ENCODE results near the gene SPOCK2.

Gene SPOCK2

DNA sequence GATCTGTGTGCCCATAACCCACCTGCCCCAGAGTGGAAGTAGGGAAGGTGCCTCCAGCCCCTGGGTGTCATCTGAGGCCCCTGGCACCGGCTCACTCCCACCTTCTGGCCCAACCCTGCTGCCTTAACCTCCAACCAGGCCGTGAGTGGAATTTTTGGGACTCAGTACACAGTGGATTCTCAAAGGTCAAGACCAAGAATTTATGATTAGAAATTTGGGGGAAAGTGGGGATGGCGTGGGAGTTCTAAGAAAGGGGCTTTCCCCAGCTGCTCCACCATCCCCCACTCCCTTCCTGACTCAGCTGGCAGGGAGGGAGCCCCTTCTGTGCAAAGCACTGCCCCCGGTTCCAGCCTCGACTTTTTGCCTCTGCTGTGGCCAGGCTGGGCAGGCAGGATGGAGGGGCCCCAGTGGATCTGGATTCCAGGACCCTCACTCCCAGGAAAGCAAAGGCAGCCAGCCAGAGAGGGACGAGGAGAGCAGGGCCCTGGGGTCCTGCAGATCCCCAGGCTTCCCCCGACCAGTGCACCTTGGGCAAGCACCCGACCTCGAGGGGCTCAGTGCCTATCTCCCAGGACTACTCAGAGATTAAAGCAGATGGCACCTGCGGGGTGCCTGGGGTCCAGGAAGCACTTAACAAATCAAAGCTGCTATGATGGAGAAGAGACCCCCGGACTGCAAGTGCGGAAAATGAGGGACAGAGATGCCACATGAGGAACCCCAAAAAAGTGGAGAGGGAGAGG is 12.8 kb downstream of the SPOCK2 start:
- Histone ChIP-seq H3K4me3 (ENCODE audit: low read depth in 1 of 2, low read length in 2 of 2) (no peak overlapping the region), H3K4me1 (ENCODE audit: control insufficient read depth in 1 of 2, insufficient read depth in 2 of 2, low read length in 2 of 2) (no peaks in the 10 kb centered on the region), H3K27me3 (ENCODE audit: low read depth, low read length) (no peaks in the 10 kb centered on the region), H3K27ac (ENCODE audit: low read length) (no peak overlapping the region), H3K9me3 (ENCODE audit: control insufficient read depth in 1 of 2, low read length in 2 of 2) (no peaks in the 10 kb centered on the region), H3K36me3 (ENCODE audit: control insufficient read depth in 1 of 2, insufficient read depth in 2 of 2, low read length in 2 of 2) (peaks cover 0 to 3% of the 10 kb centered on the region in 2 donors)

DNA sequence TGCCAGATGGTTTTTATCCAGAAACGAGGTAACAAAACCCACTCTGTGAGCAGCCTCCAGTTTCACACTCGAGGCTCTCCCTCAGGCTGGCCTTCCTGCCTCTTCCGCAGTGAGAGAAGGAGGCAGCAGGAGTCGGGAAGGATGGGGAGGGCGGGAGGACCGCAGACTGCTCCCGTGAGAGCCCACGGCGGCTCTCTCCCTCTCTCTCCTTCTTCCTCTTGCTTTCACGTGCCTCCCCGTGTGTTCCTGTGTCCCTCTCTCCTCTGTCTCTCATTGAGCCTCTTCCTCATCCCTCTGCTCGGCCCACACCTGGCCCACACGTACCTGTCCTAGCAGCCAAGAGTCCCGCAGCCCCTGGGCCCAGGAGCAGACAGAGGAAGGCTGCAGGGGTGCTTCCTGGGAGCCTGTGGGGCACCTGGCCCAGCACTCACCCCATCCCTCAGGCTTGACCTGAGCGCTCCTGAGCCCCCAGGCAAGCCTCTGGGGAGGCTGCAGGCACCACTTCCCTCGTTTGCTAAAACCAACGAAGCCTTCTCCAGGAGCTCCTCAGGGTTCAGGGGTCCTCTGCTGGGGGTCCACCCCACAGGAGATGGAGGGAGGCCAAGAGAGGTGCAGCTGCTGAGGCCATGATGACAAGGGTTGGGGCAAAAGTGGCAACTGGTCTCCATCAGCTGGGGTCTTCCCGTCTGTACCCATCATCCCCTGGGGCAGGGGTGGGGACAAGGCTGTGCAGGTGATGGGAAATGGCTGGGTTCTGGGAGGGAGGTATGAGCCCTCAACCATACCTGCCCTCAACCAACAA is 13.6 kb downstream of the SPOCK2 start:
- H3K4me1 ChIP-seq (ENCODE audit: control insufficient read depth in 1 of 2, insufficient read depth in 2 of 2, low read length in 2 of 2), result no peaks in the 10 kb centered on the region
- peaks cover 0 to 3% of the 10 kb centered on the region in 2 donors for H3K36me3 ChIP-seq (ENCODE audit: control insufficient read depth in 1 of 2, insufficient read depth in 2 of 2, low read length in 2 of 2)
- H3K27me3 ChIP-seq (ENCODE audit: low read depth, low read length), result no peaks in the 10 kb centered on the region
- H3K27ac ChIP-seq (ENCODE audit: low read length), result no peak overlapping the region
- no peak overlapping the region for H3K4me3 ChIP-seq (ENCODE audit: low read depth in 1 of 2, low read length in 2 of 2)
- H3K9me3 ChIP-seq (ENCODE audit: control insufficient read depth in 1 of 2, low read length in 2 of 2), result no peaks in the 10 kb centered on the region

DNA sequence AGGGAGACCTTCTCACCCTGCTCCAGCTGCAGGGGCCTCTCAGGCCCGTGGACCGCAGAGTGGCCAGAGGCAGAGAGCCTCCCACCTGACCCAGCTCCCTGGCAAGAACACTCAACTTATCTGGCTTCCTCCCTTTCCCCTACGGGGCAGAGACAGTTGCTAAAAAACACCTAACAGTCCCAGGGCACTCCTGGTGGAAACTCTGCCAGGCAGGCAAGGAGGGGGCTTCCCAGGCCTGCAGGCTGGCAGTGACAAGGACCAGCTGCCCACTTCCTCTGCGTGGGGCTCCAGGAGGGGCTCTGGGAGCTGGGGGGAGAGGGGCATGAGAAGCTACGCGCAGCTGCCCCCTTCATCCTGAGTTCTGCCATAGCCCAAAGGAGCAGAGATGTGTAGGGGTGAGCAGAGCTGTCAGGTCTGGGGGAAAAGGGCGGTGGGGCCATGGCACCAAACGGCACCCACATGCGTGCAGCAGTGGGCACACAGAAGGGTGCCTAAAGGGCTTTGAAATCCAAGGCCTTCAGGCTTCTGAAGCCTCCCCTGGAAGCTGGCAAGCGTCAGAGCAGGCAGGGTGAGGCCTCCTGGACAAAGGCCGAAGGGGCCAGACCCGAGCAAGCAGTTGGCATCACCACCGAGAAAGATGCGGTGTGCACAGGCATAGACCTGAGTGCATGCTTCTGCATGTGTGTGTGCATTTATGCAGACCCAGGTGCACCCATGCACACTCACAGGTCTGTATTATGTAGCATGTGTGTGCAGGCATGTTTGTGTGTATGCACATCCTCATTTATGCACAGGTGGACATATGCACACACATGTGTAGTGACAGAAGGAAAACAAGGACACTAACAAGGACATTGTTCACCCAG is 14.4 kb downstream of the SPOCK2 start:
- Histone ChIP-seq H3K9me3 (ENCODE audit: control insufficient read depth in 1 of 2, low read length in 2 of 2) (no peaks in the 10 kb centered on the region), H3K4me3 (ENCODE audit: low read depth in 1 of 2, low read length in 2 of 2) (no peak overlapping the region), H3K27ac (ENCODE audit: low read length) (no peak overlapping the region), H3K36me3 (ENCODE audit: control insufficient read depth in 1 of 2, insufficient read depth in 2 of 2, low read length in 2 of 2) (peaks cover 0 to 3% of the 10 kb centered on the region in 2 donors), H3K4me1 (ENCODE audit: control insufficient read depth in 1 of 2, insufficient read depth in 2 of 2, low read length in 2 of 2) (no peaks in the 10 kb centered on the region), H3K27me3 (ENCODE audit: low read depth, low read length) (no peaks in the 10 kb centered on the region)

DNA sequence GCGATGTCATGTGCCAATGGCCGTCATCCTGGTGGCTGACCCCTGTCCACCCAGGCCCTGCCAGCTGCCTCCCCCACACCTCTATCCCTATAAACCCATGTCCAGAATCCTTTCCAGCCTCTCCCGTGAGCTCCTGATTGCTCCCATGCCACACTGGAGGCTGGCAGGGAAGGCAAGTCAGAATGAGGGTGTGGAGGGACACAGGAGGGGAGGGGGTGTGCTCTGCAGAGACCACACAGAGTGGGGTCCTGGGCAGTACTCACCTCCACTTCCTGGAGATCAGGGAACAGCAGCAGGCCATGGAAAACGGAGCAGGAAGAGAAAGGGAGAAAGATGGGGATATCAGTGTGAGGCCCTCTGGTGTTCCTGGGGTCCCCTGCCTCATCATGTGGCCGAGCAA is 15.7 kb downstream of the SPOCK2 start:
- no peaks in the 10 kb centered on the region for H3K27me3 ChIP-seq (ENCODE audit: low read depth, low read length)
- no peaks in the 10 kb centered on the region for H3K9me3 ChIP-seq (ENCODE audit: control insufficient read depth in 1 of 2, low read length in 2 of 2)
- H3K27ac ChIP-seq (ENCODE audit: low read length), result no peak overlapping the region
- H3K36me3 ChIP-seq (ENCODE audit: control insufficient read depth in 1 of 2, insufficient read depth in 2 of 2, low read length in 2 of 2), result peaks cover 0 to 3% of the 10 kb centered on the region in 2 donors
- H3K4me1 ChIP-seq (ENCODE audit: control insufficient read depth in 1 of 2, insufficient read depth in 2 of 2, low read length in 2 of 2), result peaks cover 0 to 6% of the 10 kb centered on the region in 2 donors
- H3K4me3 ChIP-seq (ENCODE audit: low read depth in 1 of 2, low read length in 2 of 2), result no peak overlapping the region

DNA sequence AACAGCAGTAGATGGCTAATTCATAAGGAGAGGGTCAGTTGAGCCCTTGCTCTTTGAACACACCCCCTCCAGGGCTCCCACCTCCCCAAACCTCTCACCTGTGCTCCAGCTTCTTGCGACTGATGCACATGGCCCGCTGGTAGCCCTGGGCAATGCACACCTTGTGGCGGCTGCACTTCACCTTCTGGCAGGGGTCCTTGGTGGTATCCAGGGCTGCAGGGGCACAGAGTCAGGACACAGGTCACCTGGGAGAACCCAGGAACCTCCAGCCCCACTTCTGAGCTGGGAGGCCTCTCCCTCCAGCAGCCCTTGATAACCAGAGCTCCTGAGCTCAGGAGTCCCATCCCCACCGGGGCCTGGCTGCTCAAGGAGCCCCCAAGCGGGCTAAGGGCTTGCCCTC is 16.3 kb downstream of the SPOCK2 start:
- no peak overlapping the region for H3K27ac ChIP-seq (ENCODE audit: low read length)
- no peaks in the 10 kb centered on the region for H3K9me3 ChIP-seq (ENCODE audit: control insufficient read depth in 1 of 2, low read length in 2 of 2)
- no peak overlapping the region for H3K4me3 ChIP-seq (ENCODE audit: low read depth in 1 of 2, low read length in 2 of 2)
- peaks cover 0 to 3% of the 10 kb centered on the region in 2 donors for H3K36me3 ChIP-seq (ENCODE audit: control insufficient read depth in 1 of 2, insufficient read depth in 2 of 2, low read length in 2 of 2)
- no peaks in the 10 kb centered on the region for H3K27me3 ChIP-seq (ENCODE audit: low read depth, low read length)
- H3K4me1 ChIP-seq (ENCODE audit: control insufficient read depth in 1 of 2, insufficient read depth in 2 of 2, low read length in 2 of 2), result peaks cover 0 to 11% of the 10 kb centered on the region in 2 donors

DNA sequence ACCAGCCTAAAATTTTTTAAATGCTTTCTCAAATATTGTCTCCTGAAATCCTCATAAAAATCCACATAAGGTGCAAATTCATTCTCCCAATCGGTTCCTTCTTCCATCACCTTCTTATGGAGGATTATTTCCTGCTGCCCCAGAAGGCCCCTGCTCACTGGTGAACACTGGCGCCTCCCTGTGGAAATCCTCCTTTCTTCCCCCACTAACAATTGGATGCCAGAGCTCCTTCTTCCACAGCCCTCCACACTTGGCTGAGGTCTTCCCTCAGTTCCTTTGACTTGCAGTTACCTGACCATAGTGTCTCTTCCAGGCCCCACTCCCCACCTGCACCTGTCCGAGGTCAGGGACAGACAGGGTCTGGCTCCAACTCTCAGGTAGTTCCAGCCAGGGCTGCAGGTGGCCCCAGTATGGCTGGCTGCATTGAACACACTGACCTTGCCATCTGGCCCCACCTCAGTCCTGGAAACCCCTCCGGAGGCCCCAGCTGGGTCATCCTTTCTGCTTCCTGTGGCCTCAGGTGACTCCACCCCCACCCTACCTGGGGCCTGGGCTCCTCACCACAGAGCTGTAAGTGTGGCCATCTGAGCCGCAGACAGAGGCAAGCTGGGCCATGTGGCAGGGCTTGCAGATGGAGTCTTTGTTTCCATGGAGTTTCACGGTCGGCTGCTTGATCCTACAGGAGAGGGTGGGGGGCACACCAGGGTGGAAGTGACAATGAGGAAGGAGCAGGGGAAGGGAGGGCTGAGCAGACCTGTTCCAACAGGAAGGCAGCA is 18.4 kb downstream of the SPOCK2 start:
- H3K4me3 ChIP-seq (ENCODE audit: low read depth in 1 of 2, low read length in 2 of 2), result no peak overlapping the region
- H3K27ac ChIP-seq (ENCODE audit: low read length), result no peak overlapping the region

DNA sequence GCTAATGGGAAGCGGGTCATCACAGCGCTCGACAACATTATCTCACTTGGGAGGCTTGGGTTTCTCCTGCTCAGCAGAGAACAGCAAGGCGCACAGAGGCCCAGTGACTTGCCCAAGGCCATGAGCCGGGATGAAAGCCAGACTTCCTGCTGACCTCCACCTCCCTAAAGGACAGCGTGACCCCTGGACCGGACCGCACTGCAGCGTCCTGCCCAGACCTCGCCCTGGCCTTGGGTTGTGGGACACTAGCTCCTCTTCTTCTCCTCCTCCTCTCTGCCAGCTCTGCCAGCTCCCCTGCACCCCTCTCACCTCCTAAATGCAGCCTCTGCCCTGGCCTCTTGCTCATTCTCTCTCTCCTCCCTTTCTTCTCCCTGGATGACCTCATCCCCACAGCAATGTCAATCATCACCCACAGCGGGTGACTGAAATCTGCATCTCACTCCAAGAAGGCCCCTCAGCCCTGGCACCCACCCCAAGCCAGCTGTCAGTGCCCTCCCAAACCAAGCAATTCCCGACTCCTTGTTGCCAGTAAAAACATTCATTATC is 19.4 kb downstream of the SPOCK2 start:
- Histone ChIP-seq H3K27ac (ENCODE audit: low read length) (no peak overlapping the region), H3K4me3 (ENCODE audit: low read depth in 1 of 2, low read length in 2 of 2) (no peak overlapping the region), H3K36me3 (ENCODE audit: control insufficient read depth in 1 of 2, insufficient read depth in 2 of 2, low read length in 2 of 2) (peaks cover 0 to 3% of the 10 kb centered on the region in 2 donors), H3K4me1 (ENCODE audit: control insufficient read depth in 1 of 2, insufficient read depth in 2 of 2, low read length in 2 of 2) (peaks cover 3 to 11% of the 10 kb centered on the region in 2 donors), H3K9me3 (ENCODE audit: control insufficient read depth in 1 of 2, low read length in 2 of 2) (no peaks in the 10 kb centered on the region), H3K27me3 (ENCODE audit: low read depth, low read length) (no peaks in the 10 kb centered on the region)

More for the DNA sequence above, 18.4 kb downstream of the SPOCK2 start:
- Histone ChIP-seq H3K27me3 (ENCODE audit: low read depth, low read length) (no peaks in the 10 kb centered on the region), H3K36me3 (ENCODE audit: control insufficient read depth in 1 of 2, insufficient read depth in 2 of 2, low read length in 2 of 2) (peaks cover 0 to 3% of the 10 kb centered on the region in 2 donors), H3K4me1 (ENCODE audit: control insufficient read depth in 1 of 2, insufficient read depth in 2 of 2, low read length in 2 of 2) (peaks cover 3 to 11% of the 10 kb centered on the region in 2 donors), H3K9me3 (ENCODE audit: control insufficient read depth in 1 of 2, low read length in 2 of 2) (no peaks in the 10 kb centered on the region)

DNA sequence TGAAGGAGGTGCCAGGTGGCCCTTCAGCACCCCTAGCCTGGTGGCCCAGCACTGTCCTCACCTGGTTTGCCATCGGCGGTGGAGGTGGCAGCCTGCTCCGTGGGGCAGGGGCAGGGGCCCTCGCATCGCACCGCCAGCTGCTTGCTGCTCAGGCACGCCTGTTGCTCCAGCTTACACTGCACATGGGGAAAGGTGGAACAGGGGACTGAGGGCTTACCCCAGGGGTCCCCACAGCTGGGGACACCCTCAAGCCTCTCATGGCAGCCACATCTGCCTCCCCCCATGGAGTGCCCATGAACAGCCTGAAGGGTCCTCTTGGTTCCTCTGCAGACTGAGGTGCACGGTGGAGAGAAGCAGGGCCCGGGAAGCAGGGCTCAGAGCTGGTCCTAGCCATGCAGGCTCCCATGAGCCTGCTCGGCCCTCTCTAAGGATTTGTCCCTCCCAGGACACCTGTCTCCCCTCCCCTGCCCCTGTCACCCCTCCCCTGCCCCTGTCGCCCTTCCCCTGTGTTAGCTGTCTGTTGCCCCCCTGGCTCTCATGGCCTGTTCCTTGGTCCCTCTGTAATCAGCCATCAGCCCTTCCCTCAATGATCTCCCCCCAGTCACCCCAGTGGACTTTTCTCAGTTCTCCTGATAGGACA is 20.1 kb downstream of the SPOCK2 start:
- Histone ChIP-seq H3K27me3 (ENCODE audit: low read depth, low read length) (no peaks in the 10 kb centered on the region), H3K4me1 (ENCODE audit: control insufficient read depth in 1 of 2, insufficient read depth in 2 of 2, low read length in 2 of 2) (peaks cover 3 to 11% of the 10 kb centered on the region in 2 donors), H3K4me3 (ENCODE audit: low read depth in 1 of 2, low read length in 2 of 2) (no peak overlapping the region), H3K36me3 (ENCODE audit: control insufficient read depth in 1 of 2, insufficient read depth in 2 of 2, low read length in 2 of 2) (peaks cover 0 to 3% of the 10 kb centered on the region in 2 donors), H3K27ac (ENCODE audit: low read length) (no peak overlapping the region), H3K9me3 (ENCODE audit: control insufficient read depth in 1 of 2, low read length in 2 of 2) (no peaks in the 10 kb centered on the region)

DNA sequence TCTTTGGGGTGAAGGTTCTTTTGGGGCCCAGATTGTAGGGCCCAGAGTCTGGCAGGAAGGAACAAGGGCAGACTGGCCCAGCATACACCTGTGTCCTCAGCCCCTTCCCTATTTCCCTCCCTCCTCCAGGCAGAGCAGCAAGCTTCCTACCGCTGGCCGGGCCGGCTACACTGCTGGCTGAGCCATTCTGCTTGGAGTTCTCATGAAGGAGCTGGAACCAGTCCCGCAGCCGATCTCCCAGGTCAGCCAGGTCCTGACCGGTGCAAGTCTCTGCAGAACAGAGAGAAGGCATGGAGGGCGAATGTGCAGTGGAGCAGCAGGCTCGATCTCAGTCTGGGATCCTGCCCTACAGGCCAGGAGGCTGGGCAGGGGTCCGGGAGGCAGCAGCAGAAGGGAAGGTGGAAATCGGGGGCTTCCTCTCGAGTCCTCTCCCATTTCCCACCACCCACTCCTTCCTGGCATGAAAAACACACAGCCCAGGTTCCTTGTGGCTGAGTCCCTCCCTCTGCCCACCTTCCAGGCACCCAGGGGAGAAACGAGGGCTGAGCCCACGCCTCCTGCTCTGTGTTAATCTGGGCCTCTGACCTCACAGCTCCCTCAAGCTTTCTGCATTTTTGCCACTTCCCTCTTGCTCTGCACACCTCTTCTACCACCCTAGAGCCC is 20.8 kb downstream of the SPOCK2 start:
- H3K9me3 ChIP-seq (ENCODE audit: control insufficient read depth in 1 of 2, low read length in 2 of 2), result no peaks in the 10 kb centered on the region
- H3K4me3 ChIP-seq (ENCODE audit: low read depth in 1 of 2, low read length in 2 of 2), result no peak overlapping the region
- H3K27me3 ChIP-seq (ENCODE audit: low read depth, low read length), result no peaks in the 10 kb centered on the region
- peaks cover 3 to 11% of the 10 kb centered on the region in 2 donors for H3K4me1 ChIP-seq (ENCODE audit: control insufficient read depth in 1 of 2, insufficient read depth in 2 of 2, low read length in 2 of 2)
- peaks cover 0 to 3% of the 10 kb centered on the region in 2 donors for H3K36me3 ChIP-seq (ENCODE audit: control insufficient read depth in 1 of 2, insufficient read depth in 2 of 2, low read length in 2 of 2)
- no peak overlapping the region for H3K27ac ChIP-seq (ENCODE audit: low read length)
